Fibroblast of gingiva (primary cell): ENCODE data around the gene SLC4A4.

ENCODE experiments used
- DNase-seq: peaks from one replicate; pipeline ENCODE4 v3.0.0-alpha.2; 2011; ENCODE audit warnings: low read depth

Gene SLC4A4

DNA sequence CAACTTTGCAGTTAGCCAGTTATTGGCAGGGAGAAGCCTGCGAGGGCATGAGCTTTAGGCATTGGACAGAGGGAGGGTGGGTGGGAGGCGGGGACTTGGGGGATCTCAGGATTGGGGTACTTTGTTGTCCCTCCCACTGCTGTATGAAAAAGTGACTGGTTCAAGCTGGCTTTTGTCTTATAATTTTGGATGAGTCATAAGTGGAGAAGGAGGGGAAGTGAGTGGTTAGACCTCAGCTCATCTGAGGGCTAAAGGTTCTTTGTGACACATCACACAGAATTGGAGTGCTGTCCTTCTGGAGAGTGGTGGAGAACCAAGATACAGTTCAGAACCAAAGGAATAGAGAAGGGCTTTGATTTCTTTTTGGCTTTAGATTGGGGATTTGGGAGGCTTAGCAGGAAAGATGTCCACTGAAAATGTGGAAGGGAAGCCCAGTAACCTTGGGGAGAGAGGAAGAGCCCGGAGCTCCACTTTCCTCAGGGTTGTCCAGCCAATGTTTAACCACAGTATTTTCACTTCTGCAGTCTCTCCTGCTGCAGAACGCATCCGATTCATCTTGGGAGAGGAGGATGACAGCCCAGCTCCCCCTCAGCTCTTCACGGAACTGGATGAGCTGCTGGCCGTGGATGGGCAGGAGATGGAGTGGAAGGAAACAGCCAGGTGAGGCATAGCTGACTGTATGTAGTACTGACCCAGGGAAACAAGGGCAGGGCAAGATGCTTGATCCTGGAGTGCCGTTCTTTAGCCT is at the start of gene SLC4A4:
Gene SLC4A4 (plus strand): TSS at position 175 of the 748 bp plus-strand sequence.
- no peak for DNase-seq

- DNase-seq = no peak
Observed at GRCh38 chr4:71290074-71290473, 48.7 kb upstream of the SLC4A4 start.

DNA sequence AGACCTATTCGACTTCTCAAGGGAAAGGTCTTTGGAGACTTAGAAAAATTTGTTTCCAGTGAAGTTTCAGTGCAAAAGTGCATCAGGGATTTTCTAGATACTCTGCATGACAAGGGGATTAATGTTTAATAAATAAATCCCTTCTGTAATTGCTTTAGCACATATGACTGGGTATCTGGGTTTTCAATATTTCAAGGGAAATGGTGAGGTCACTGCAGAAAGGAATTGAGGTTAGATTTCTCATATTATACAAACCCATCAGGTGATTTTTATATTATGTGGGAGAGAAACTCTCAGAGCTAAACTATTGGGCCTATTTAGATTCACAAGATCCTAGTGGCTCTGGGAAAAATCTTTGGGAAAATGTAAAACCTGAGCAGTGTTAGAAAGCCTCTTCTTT is 48.3 kb upstream of the SLC4A4 start:
- no peak for DNase-seq

DNA sequence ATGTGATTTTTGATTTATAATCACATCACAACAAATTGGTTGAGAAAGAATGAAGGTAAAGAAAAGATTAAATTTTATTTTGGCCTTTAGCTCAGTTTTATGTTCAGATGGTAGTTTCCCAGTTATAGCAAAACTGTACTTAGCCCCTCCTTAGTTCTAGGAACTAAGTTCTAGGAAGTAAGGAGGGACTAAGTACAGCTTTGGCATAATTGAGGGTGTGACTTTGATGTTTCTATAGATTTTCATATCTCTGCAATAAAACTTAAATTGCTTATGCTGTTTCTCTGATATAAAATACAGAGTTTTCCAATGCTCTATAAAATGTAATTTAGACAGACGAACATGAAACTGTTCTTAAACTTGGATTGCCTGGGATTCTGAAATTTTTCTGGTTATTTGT is 46.6 kb upstream of the SLC4A4 start:
- DNase-seq = no peak

DNA sequence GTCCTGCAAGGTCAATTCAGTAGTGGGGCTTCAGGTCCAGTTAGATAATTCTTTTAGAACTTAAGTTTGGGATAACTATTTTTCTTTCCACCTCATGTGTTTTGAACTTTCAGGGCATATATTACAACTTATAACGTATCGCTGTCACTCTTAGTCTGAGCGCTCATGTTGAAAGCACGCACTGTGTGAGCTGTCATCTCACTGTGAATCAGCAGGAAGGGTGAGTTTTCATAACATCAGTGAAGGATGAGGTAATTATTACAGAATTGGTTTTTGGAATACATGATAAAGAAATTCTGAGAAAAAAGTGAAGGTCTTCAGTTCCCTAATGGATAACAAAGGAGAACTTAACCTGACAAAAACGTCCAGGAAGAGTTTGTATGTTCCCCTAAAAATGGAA is 45.1 kb upstream of the SLC4A4 start:
- DNase-seq = no peak

- DNase-seq = no peak
Observed at GRCh38 chr4:71294301-71294700, 44.5 kb upstream of the SLC4A4 start.

DNA sequence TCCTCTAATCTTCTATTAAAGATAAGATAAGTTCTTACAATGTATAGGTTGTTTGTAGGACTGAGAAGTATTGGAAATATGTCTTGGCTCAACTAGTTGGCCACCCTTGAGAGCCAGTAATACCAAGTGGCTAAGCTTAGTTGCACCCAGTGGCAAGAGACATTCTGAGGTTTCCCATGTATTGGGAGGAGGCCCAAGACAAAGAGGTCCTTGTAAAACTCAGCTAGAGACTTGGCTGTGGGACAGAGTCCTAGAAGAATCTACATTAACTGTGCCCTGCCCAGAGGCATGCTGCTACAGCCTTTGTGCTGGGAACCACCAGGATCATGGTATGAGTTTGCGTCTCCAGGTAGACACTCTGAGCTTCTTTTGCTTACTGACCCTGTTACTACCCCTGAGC is 41.9 kb upstream of the SLC4A4 start:
- DNase-seq = no peak

DNA sequence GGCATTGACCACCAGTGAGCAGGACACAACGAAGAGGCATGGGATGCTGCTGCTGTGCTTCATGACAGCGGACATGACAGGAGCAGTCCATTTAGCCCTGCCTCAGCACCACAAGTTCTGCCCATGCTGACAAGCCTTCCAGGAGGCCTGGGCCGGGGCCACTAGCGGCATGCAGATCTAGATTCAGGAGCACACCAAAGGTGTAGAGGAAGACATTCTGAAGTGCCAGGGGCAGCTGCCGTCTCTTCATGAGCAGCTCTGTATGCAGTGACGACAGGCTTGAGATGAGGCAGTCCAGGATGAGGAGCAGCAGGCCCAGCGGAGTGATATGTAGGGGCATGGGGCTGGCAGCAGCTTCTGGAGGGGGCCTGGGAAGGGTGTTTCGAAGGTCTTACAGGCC is 38.5 kb upstream of the SLC4A4 start:
- no peak for DNase-seq

- DNase-seq = no peak
Observed at GRCh38 chr4:71300964-71301363, 37.9 kb upstream of the SLC4A4 start.

DNA sequence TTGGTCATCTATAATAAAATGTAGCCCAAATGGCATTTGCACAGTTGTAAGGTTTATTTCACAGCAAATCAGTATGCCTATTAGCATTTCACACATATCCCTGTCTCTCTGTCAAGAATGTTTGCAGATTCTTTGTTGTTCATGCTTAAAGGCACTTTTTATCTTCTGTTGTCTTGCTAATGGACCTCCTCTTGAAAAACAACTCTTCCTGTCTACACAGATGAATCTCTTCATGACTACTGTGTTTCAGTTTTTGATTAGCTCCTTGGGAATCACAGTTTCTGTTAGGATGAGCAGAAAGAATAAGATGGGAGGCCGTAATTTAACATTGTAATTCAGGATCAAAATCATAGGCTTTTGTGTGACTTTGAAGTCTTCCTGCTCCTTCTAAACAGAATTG is 35.5 kb upstream of the SLC4A4 start:
- no peak for DNase-seq

DNA sequence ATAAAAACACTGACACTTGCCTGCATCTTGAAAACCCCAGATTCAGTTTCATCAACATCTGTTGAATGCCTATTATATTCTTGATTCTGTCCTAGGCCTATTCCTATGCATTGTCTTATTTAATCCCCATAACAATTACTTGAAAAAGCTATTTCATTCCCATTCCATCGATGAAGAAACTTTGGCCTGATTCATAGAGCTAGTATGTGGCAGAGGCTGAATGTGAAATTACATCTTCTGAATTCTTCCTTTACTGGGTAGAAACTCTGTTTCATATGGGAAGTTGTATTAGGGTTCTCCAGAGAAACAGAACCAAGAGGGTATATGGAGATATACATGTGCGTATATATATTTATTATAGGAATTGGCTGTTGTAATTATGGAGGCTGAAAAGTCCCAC is 35.0 kb upstream of the SLC4A4 start:
- no peak for DNase-seq

DNA sequence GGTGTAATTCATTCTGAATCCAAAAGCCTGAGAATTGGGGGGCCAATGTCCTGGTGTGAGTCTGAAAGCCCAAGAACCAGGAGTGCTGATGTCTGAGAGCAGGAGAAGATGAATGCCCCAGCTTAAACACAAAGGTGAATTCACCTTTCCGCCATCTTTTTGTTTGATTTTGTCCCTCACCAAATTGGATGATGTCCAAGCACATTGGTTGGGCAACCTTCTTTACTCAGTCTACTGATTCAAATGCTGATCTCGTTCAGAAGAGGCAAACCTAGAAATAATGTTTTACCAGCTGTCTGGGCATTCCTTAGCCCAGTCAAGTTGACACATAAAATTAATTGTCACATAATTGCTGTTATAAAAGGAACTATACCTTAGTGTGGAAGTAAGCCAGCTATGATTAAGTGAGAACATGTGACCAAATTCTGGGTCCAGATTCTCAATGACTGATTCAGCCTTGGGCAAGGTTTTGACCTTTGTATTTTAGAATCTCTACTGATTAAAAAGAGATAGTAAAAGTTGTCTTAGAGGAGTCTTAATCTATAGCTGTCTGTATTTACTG is 34.5 kb upstream of the SLC4A4 start:
- DNase-seq = no peak

GRCh38 chr4:71307729-71308128 is 31.1 kb upstream of the SLC4A4 start:
- DNase-seq = no peak

- no peak for DNase-seq
Observed at GRCh38 chr4:71322425-71322824, 16.4 kb upstream of the SLC4A4 start.

- no peak for DNase-seq
Observed at GRCh38 chr4:71333368-71333767, 5.5 kb upstream of the SLC4A4 start.

DNA sequence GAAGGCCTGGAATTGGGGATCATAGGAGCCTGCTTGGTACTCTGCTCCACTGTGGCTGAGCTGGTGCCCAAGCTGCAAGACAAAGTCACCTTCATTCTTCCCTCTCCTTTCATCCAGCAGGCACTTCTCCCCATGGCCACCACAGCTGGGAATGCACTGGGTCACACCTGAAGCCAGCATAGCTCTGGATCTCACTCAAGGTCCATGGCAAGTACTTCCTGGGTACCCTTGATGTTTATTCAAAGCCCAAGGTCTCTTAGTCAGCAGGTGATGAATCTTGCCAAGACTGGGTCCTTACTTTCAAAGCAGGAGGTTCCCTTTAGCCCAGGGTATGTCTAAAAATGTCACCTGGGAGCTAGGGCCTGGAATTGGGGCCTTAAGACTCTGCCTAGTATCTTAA is 4.9 kb upstream of the SLC4A4 start:
- DNase-seq = no peak

DNA sequence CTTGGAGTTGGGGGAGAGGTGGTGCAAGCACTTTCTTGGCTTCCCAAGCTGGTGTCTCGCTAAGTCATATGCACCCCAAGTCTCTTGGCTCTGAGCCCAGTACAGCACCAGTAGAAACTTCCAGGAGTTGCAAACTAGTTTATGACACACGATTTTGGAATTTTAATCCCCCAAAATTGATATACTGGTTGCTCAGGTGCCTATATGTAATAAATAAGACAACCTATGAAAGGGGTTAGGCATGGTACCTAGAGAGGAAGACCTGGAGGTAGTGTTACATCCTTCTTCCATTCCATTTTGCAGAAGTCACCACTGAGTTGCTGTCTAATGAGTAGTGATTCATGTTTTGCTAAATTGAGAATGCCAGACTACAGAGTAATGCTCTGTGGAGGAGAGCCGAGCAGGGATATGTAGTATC is 4.3 kb upstream of the SLC4A4 start:
- no peak for DNase-seq

GRCh38 chr4:71343670-71344466 is 5.0 kb downstream of the SLC4A4 start:
- DNase-seq = no peak

GRCh38 chr4:71346710-71347109 is 7.9 kb downstream of the SLC4A4 start:
- DNase-seq = no peak

- no peak for DNase-seq
Observed at GRCh38 chr4:71348586-71348985, 9.8 kb downstream of the SLC4A4 start.

- no peak for DNase-seq
Observed at GRCh38 chr4:71355045-71355444, 16.2 kb downstream of the SLC4A4 start.

- DNase-seq = no peak
Observed at GRCh38 chr4:71355971-71356370, 17.2 kb downstream of the SLC4A4 start.

DNA sequence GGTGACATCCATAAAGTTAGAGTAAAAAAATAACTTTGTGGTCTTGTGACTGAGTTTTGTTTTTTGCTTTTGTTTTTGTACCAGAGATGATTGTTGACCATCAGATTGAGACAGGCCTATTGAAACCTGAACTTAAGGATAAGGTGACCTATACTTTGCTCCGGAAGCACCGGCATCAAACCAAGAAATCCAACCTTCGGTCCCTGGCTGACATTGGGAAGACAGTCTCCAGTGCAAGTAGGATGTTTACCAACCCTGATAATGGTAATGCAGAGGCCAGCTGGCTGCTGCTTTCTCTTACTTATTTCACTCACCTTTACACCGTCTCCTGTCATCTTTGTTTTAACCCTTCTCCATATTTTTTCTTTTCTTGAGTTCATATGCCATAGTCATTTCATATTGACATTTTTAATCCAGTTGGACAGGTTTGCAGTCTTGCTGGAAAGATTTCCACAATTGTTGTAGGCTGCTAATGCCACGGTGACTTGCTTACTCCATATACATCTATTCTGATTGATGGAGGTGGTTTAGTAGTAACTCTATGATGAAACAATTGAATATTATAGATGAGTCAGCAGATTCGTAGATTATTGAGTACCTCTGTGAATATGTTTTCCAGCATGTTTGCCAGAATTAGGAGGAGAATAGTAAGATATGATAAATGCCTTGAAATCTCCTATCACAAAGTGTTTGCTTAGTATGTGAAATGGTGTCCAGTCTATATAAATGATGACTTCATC is 18.3 kb downstream of the SLC4A4 start:
- no peak for DNase-seq
